ENCODE data around the gene HSD11B2. TPM values are rescaled to one million over a fixed set of nuclear protein-coding genes. Genes with fewer than 3 reads are reported as not detected.
A peak's percentile ranks its signal among the peaks of the same experiment; 100 is the strongest.

Gene HSD11B2
- total RNA-seq, 1 donor from 2014 or later = 1.7 TPM

DNA sequence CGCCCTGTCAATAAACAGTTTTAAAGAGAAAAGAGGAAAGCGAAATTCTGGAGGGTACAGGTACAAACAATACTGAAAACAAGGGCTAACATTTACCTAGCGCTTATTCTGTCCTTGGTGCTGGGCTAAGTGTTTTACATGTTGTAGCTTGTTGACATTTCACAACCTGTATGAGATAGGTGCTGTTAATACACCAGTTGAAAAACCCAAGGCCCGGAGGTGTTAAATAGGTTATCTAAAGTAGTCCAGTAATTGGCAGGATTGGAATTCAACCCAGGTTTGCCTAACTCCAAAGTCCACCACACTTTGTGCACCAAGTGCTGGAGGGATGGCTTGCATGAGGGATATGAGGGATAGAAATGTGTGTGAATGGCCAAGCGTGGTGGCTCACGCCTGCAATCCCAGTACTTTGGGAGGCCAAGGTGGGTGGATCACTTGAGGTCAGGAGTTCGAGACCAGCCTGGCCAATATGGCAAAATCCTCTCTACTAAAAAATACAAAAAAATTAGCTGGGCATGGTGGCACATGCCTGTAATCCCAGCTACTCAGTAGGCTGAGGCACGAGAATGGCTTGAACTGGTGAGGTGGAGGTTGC is 47.1 kb downstream of the HSD11B2 start:
- Mint-ChIP-seq H3K27ac (no peak overlapping the region), H3K4me3 (ENCODE audit: low read depth) (peak overlapping the region; percentile 33), H3K27me3 (ENCODE audit: low read depth) (no peaks in the 10 kb centered on the region), H3K9me3 (no peaks in the 10 kb centered on the region), H3K36me3 (ENCODE audit: low read depth) (no peaks in the 10 kb centered on the region), H3K4me1 (ENCODE audit: low read depth) (peaks cover 23% of the 10 kb centered on the region)
- intact Hi-C loops (cut with micrococcal nuclease) = no loop called here
- DNase-seq (ENCODE audit: low spot score) = no peak

- peak within 1 kb of the TSS; percentile 98 for H3K27ac Mint-ChIP-seq
- DNase-seq (ENCODE audit: low spot score) = peak; percentile 99
- intact Hi-C loops (cut with micrococcal nuclease) = loop anchor here (1.0 to 5.0 kb wide), 4 partner anchors 23 to 325 kb away; partner anchors contain the start of genes FHOD1, RANBP10, SLC9A5 and TSNAXIP1
- H3K36me3 Mint-ChIP-seq (ENCODE audit: low read depth) = peaks cover 3% of the 10 kb centered on the region
- no peaks in the 10 kb centered on the region for H3K9me3 Mint-ChIP-seq
- no peaks in the 10 kb centered on the region for H3K27me3 Mint-ChIP-seq (ENCODE audit: low read depth)
- peaks cover 23% of the 10 kb centered on the region for H3K4me1 Mint-ChIP-seq (ENCODE audit: low read depth)
- H3K4me3 Mint-ChIP-seq (ENCODE audit: low read depth) = peak within 1 kb of the TSS; percentile 99
Measured at GRCh38 chr16:67480833-67481560, 50.1 kb downstream of the HSD11B2 start, which contains the start of gene ATP6V0D1. Gene ATP6V0D1 (minus strand): TSS chr16:67481157. CDS start chr16:67481086, 71 bp downstream.

DNA sequence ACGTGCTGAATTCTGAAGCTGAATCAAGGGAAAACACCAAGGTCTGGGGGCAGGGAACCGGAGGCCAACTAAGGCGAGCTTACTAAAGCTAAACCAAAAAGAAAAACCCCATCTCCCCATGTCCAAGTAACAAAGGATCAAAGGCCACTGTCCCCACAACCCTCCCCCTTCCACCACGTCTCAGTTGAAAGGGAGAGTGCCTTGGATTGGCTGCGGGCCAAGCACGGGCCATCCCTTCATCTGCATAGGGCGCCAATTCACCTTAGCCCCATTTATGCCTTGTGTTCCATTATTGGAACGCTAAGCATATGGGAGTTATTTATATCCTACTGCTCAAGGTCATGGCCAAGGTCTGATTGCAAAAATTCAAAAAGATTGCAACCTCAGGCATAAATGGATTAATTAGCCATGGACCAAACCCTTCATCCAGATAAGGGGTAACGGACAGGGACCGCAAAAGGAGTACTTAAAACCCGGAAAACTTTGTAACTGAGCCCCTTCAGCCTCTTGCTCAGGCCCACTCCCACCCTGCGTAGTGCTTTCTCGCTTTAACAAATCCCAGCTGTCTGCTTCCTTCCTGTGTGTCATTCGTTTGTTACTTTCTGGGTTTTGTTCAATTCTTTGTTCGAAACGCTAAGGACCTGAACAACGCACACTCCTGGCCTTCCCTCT is 50.8 kb downstream of the HSD11B2 start:
- Mint-ChIP-seq H3K36me3 (ENCODE audit: low read depth) (peaks cover 3% of the 10 kb centered on the region), H3K4me3 (ENCODE audit: low read depth) (peak overlapping the region; percentile 99), H3K27ac (peak overlapping the region; percentile 98), H3K27me3 (ENCODE audit: low read depth) (no peaks in the 10 kb centered on the region), H3K4me1 (ENCODE audit: low read depth) (peaks cover 23% of the 10 kb centered on the region), H3K9me3 (no peaks in the 10 kb centered on the region)
- intact Hi-C loops (cut with micrococcal nuclease) = loop anchor here (1.0 to 5.0 kb wide), 4 partner anchors 23 to 325 kb away; partner anchors contain the start of genes FHOD1, RANBP10, SLC9A5 and TSNAXIP1
- DNase-seq (ENCODE audit: low spot score) = no peak

GRCh38 chr16:67482233-67482924 is 51.5 kb downstream of the HSD11B2 start:
- Mint-ChIP-seq H3K4me3 (ENCODE audit: low read depth) (peak overlapping the region; percentile 99), H3K27me3 (ENCODE audit: low read depth) (no peaks in the 10 kb centered on the region), H3K9me3 (no peaks in the 10 kb centered on the region), H3K36me3 (ENCODE audit: low read depth) (peaks cover 3% of the 10 kb centered on the region), H3K4me1 (ENCODE audit: low read depth) (peaks cover 23% of the 10 kb centered on the region), H3K27ac (peak overlapping the region; percentile 98)
- no peak for DNase-seq (ENCODE audit: low spot score)
- intact Hi-C loops (cut with micrococcal nuclease) = loop anchor here (5.0 kb wide), 2 partner anchors 40 to 235 kb away; partner anchors contain the start of genes FHOD1 and SLC9A5

DNA sequence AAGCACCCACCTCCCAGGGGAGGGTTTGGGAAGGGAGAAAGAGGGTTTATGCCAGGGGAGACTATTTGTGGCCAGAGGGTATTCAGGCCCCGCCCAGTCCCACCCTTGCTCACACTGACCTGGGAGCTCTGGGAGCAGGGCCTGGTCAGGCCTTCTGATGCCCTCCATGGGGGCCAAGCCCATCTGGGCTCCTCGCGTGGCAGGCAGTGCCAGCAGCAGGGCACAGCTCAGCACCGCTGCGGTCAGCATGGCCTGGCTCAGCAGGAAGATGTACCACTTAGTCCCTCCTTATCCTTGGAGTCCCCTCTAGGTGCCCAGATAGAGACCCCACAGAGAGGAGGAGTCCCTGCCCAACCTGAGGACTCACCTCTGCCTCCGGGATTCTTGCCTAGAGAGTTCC is 52.2 kb downstream of the HSD11B2 start, which contains the start of gene AGRP:
Gene AGRP (minus strand): TSS at position 398 of the 400 bp plus-strand sequence. CDS start 149 bp downstream, at position 249.
- H3K9me3 Mint-ChIP-seq = no peaks in the 10 kb centered on the region
- intact Hi-C loops (cut with micrococcal nuclease) = loop anchor here (5.0 kb wide), 2 partner anchors 39 to 236 kb away; partner anchors contain the start of genes FHOD1 and SLC9A5
- H3K4me1 Mint-ChIP-seq (ENCODE audit: low read depth) = peaks cover 20% of the 10 kb centered on the region
- no peaks in the 10 kb centered on the region for H3K27me3 Mint-ChIP-seq (ENCODE audit: low read depth)
- peaks cover 3% of the 10 kb centered on the region for H3K36me3 Mint-ChIP-seq (ENCODE audit: low read depth)
- peak within 1 kb of the TSS; percentile 99 for H3K4me3 Mint-ChIP-seq (ENCODE audit: low read depth)
- peak within 1 kb of the TSS; percentile 98 for H3K27ac Mint-ChIP-seq
- no peak for DNase-seq (ENCODE audit: low spot score)

- Mint-ChIP-seq H3K4me3 (ENCODE audit: low read depth) (peak overlapping the region; percentile 31), H3K27ac (no peak overlapping the region), H3K4me1 (ENCODE audit: low read depth) (peaks cover 18% of the 10 kb centered on the region), H3K36me3 (ENCODE audit: low read depth) (peaks cover 3% of the 10 kb centered on the region), H3K27me3 (ENCODE audit: low read depth) (no peaks in the 10 kb centered on the region), H3K9me3 (no peaks in the 10 kb centered on the region)
- intact Hi-C loops (cut with micrococcal nuclease) = loop anchor here (5.0 kb wide), 2 partner anchors 38 to 237 kb away; partner anchors contain the start of genes FHOD1 and SLC9A5
- DNase-seq (ENCODE audit: low spot score) = no peak
Measured at GRCh38 chr16:67483731-67484525, 53.0 kb downstream of the HSD11B2 start.

DNA sequence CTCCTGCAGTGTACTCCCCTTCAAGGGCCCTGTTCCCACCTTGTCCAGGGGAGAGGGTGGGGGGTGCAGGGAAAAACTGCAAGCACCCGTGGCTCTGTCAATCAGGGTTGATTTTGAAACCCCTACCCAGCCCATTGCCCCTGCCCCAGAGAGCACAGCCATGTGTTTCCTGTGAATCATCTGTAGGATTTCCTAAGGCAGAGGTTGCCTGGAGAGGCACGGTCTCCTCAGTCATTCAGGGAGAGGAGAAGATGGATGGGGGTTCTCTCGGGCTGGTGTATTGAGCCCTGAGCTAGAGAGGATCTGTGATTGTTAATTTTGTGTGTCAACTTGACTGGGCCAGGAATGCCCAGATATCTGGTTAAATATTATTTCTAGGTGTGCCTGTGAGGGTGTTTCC is 55.9 kb downstream of the HSD11B2 start:
- no peaks in the 10 kb centered on the region for H3K9me3 Mint-ChIP-seq
- H3K27ac Mint-ChIP-seq = no peak overlapping the region
- H3K36me3 Mint-ChIP-seq (ENCODE audit: low read depth) = peaks cover 8% of the 10 kb centered on the region
- peaks cover 13% of the 10 kb centered on the region for H3K4me1 Mint-ChIP-seq (ENCODE audit: low read depth)
- no peaks in the 10 kb centered on the region for H3K27me3 Mint-ChIP-seq (ENCODE audit: low read depth)
- no peak overlapping the region for H3K4me3 Mint-ChIP-seq (ENCODE audit: low read depth)
- DNase-seq (ENCODE audit: low spot score) = no peak
- intact Hi-C loops (cut with micrococcal nuclease) = no loop called here

Other genes starting within 250 kb of the HSD11B2 start
- 57.1 and 59.5 TPM in 2 replicates for gene MATCAP1, start 247.2 kb upstream of the HSD11B2 start, total RNA-seq
- 0.14 TPM in 1 of 2 replicates, not detected in the other for gene EXOC3L1, start 241.0 kb upstream of the HSD11B2 start, total RNA-seq
- gene E2F4, start 239.0 kb upstream of the HSD11B2 start, total RNA-seq = 132 and 139 TPM in 2 replicates
- 6.8 and 7.1 TPM in 2 replicates for gene ELMO3, start 232.0 kb upstream of the HSD11B2 start, total RNA-seq
- gene TMEM208, start 204.0 kb upstream of the HSD11B2 start, total RNA-seq = 53.8 and 55.4 TPM in 2 replicates
- gene FHOD1, start 183.6 kb upstream of the HSD11B2 start, total RNA-seq = 134 and 141 TPM in 2 replicates
- 5.1 and 6.4 TPM in 2 replicates for gene SLC9A5, start 182.1 kb upstream of the HSD11B2 start, total RNA-seq
- gene PLEKHG4, start 151.6 kb upstream of the HSD11B2 start, total RNA-seq = 30.4 and 33.4 TPM in 2 replicates
- gene KCTD19, start 104.4 kb upstream of the HSD11B2 start, total RNA-seq = 0.87 and 1.2 TPM in 2 replicates
- gene LRRC36, start 104.3 kb upstream of the HSD11B2 start, total RNA-seq = 0.60 and 0.89 TPM in 2 replicates
- gene TPPP3, start 37.6 kb upstream of the HSD11B2 start, total RNA-seq = not detected in 2 replicates
- gene ZDHHC1, start 14.6 kb upstream of the HSD11B2 start, total RNA-seq = 1.4 and 1.5 TPM in 2 replicates
- gene ATP6V0D1, start 50.0 kb downstream of the HSD11B2 start, total RNA-seq = 31.5 and 33.9 TPM in 2 replicates
- not detected in 2 replicates for gene AGRP, start 52.4 kb downstream of the HSD11B2 start, total RNA-seq
- gene RIPOR1, start 97.7 kb downstream of the HSD11B2 start, total RNA-seq = 25.6 and 26.3 TPM in 2 replicates
- gene CTCF, start 131.4 kb downstream of the HSD11B2 start, total RNA-seq = 59.7 and 61.2 TPM in 2 replicates
- gene CARMIL2, start 214.0 kb downstream of the HSD11B2 start, total RNA-seq = 197 and 206 TPM in 2 replicates
- gene ACD, start 229.1 kb downstream of the HSD11B2 start, total RNA-seq = 48.9 and 57.4 TPM in 2 replicates
- gene PARD6A, start 229.8 kb downstream of the HSD11B2 start, total RNA-seq = 10.7 and 11.5 TPM in 2 replicates
- gene ENKD1, start 235.6 kb downstream of the HSD11B2 start, total RNA-seq = 8.1 and 9.2 TPM in 2 replicates
- 1.4 and 1.8 TPM in 2 replicates for gene C16orf86, start 235.7 kb downstream of the HSD11B2 start, total RNA-seq

Data from activated T-helper 2 cell treated with anti-CD3 and anti-CD28 coated beads, Interferon-gamma antibody, Interleukin-2, Interleukin-4, amounts not matched to agents 10 μg/mL and 5 μg/mL and 100 μg/mL, durations not matched to agents 14 hours and 24 hours and 36 hours (primary cell).